HG03521 (cell line): ENCODE measurements around the gene DYNC1H1.

Source experiments
- ATAC-seq: cut with Tn5 transposase; IDR thresholded peaks from one replicate; pipeline ENCODE4 v1.9.1; 2021; ENCODE audit warnings: mild to moderate bottlenecking, moderate library complexity; ENCODE audit not compliant: unreplicated experiment

Gene DYNC1H1

DNA sequence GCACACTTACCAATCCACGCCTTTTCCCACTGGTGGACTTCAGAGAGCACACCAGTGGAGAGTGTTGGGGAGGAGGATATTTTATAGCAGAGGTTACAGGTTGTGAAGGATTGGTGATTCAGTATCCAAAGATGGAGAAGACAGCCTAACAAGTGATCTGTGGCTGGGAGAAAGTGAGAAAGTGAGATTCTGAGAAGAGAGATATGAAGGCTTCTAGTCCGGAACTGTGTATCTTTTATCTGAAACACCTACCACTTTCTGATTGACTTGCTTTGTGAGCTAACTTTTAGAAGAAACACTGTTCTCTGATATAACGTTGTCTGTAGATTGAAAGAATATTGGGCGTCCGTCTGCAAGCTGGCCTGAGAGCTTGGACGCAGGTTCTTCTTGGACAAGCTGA lies 24.0 kb downstream of the DYNC1H1 start:
- no peak for ATAC-seq

- ATAC-seq: no peak
Measured at GRCh38 chr14:101991352-101991751, 27.0 kb downstream of the DYNC1H1 start.

- ATAC-seq: no peak
Measured at GRCh38 chr14:101992708-101993107, 28.3 kb downstream of the DYNC1H1 start.

GRCh38 chr14:101997429-101998336 lies 33.3 kb downstream of the DYNC1H1 start:
- no peak for ATAC-seq

DNA sequence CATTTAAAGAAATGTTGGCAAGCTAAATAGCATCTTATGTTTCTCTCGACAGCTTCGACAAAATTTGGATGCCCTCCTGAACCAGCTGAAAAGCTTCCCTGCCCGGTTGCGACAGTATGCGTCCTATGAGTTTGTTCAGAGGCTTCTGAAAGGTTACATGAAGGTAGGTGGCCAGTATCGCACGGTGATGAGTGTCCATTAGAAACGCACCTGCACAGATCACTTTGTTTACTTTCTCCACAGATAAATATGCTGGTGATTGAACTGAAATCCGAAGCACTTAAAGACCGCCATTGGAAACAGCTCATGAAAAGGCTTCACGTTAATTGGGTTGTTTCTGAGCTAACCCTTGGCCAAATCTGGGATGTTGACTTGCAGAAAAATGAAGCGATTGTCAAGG lies 36.5 kb downstream of the DYNC1H1 start:
- ATAC-seq: no peak

DNA sequence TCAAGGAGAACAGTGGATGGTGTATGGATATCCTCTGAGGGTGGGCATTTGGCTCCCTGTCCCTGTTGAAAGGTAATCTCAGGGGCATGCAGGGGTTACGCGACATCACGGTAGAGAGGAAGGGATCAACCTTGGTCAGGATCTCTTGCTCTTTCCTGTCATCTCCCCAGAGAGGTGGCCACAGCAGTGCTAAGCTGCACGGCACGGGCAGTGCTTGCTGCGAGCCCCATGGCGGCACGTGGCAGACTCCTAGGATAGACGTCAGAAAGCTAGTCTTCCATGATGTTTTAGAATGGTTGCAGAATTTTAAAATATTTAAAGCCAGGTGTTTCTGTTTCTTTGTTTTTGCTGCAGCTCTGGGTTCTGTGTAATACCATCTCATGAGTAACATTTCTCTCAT lies 41.0 kb downstream of the DYNC1H1 start:
- no peak for ATAC-seq

- no peak for ATAC-seq
Measured at GRCh38 chr14:102007916-102008418, 43.6 kb downstream of the DYNC1H1 start.

- ATAC-seq: no peak
Measured at GRCh38 chr14:102008891-102009290, 44.5 kb downstream of the DYNC1H1 start.

DNA sequence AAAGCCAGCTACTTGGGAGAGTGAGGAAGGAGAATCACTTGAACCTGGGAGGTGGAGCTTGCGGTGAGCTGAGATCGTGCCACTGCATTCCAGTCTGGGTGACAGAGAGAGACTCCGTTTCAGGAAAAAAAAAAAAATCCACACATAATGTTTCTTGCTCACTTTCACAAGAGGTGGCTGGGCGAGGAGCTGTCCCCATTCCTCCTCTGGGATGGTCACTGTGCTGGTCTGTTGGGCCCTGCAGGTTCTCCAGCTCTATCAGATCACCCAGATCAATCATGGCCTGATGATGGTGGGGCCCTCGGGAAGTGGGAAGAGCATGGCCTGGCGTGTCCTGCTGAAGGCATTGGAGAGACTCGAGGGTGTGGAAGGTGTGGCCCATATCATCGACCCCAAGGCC lies 47.3 kb downstream of the DYNC1H1 start:
- ATAC-seq: no peak

GRCh38 chr14:102012336-102012735 lies 48.0 kb downstream of the DYNC1H1 start:
- no peak for ATAC-seq

DNA sequence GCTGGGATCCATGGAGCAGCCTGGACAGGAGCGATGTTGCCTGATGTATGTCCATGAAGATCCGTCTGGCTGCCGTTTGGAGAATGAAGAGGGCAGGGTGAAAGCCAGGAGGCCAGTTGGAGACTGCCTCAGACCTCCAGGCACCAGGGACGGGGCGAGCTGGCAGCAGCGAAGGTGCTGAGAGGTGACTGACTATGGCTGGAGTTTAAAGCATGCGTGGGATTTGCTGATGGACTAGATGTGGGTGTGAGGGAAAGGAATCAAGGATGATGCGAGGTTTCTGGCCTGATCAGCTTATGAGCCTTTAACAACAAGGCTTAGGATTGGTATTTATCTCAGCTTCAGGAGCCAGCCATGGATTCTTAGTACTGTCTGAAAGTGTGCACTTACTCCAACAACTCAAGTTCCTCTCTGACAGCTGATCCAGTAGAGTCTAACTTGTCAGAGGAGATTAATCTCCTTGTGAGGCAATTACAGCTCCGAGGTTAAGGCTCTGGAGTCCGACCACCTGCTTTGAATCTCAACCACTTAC lies 49.4 kb downstream of the DYNC1H1 start:
- no peak for ATAC-seq

- no peak for ATAC-seq
Measured at GRCh38 chr14:102015045-102015685, 50.8 kb downstream of the DYNC1H1 start.

GRCh38 chr14:102015771-102016170 lies 51.4 kb downstream of the DYNC1H1 start:
- no peak for ATAC-seq

DNA sequence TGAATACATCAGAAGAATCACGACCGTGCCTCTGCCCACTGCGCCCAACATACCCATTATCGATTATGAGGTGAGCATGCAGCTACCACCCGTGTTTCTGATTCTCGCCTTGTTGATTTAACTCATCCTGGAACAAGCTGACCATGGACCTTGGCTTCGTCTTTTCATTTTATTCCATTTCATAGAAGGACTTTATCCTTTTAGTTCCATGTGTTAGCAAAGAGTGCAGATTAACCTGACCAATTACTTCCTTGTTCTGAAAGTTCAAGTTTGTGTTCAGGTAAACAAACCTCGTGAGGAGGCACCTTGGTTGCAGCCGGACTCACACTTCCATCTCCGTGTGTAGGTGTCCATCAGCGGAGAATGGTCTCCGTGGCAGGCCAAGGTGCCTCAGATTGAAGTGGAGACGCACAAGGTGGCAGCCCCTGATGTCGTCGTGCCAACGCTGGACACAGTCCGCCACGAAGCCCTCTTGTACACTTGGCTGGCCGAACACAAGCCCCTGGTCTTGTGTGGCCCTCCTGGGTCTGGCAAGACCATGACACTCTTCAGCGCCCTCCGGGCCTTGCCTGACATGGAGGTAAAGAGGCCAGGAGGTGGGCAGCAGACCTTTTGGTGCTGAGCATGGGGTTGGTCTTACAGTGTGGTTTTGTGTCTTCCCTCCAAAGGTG lies 52.2 kb downstream of the DYNC1H1 start:
- ATAC-seq: no peak

DNA sequence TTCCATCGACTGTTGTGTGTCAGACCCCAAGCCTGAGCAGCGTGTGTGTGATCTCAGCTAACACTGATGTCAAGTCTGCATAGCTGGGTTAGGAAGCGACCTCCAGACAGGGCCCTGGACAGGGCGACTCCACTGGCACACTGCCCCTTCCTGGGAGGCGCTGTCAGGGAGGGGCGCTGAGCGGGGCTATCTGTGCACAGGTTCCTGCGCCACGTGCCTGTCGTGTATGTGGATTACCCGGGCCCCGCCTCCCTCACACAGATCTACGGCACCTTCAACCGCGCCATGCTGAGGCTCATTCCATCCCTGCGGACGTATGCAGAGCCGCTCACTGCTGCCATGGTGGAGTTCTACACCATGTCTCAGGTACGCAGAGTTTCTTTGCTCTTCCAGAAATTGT lies 53.9 kb downstream of the DYNC1H1 start:
- no peak for ATAC-seq

DNA sequence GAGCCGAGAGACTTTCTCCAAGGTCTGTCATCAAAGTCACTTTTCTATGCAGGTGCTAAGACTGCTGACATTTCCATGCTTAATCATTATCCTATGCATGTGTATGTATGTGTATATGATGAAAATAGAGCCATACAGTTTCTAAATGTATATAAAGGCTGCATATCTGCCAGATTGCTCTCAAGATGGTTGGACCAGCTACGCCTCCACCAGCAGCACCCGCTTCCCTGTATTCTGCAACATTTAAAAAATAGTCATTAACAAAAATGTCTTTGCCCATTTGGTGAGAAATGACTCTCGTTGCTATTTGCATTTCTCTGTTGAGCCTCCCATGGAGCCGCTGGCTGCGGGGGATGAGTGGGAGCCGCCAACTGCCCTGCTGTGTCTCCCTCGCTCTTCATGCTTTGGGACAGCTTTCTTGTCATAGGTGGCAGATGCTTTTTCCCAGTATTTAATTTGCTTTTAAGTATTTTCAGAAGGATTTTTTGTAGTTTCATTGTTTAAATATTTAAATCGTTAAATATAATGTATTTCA lies 54.7 kb downstream of the DYNC1H1 start:
- no peak for ATAC-seq

- ATAC-seq: no peak
Measured at GRCh38 chr14:102020058-102020971, 55.9 kb downstream of the DYNC1H1 start.

DNA sequence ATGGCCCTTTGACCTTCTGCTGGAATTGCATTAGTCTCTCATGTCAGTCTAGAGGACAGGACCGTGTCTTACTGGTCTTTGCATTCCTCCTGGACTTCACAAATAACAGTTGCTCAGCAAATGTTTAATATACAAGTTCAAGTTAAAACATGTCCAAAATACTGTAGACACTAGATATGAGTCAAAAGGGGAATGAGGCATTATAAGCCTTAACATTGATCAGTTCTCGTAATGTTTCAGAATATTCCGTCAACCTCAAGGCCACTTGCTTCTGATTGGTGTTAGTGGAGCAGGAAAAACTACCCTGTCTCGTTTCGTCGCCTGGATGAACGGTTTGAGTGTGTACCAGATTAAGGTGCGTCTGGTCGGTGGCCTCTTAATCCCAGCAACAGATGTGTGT lies 62.6 kb downstream of the DYNC1H1 start:
- no peak for ATAC-seq

GRCh38 chr14:102027951-102028350 lies 63.6 kb downstream of the DYNC1H1 start:
- no peak for ATAC-seq

GRCh38 chr14:102028733-102029132 lies 64.4 kb downstream of the DYNC1H1 start:
- ATAC-seq: no peak
